ENCODE data around the gene KIF18B.

KIF18B gene

DNA sequence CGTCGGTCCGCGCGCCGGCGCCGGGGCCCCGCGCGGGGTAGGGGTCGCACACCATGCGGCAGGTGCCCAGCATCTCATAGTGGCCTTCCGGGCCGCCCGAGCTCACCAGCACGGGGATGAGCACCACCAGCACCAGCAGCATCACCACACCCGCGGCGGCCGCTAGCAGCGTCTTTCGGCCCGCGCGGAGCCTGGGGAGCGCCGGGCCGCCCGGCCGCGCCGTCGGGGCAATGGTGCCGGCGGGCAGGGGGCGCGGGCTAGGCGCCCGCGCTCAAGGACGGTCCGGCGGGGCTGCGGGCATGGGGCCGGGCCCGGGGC, 20.3 kb upstream of the KIF18B start:
- Mint-ChIP-seq H3K27me3 (ENCODE audit: low read depth) (peaks cover 90% of the 10 kb centered on the region), H3K27ac (no peak overlapping the region), H3K4me3 (no peak overlapping the region), H3K9me3 (no peaks in the 10 kb centered on the region), H3K4me1 (peaks cover 17% of the 10 kb centered on the region), H3K36me3 (ENCODE audit: low read depth) (no peaks in the 10 kb centered on the region)
- no peak for TF ChIP-seq CTCF (IDR thresholded peaks at IDR 0.05; ENCODE audit: unreplicated experiment in 3 of 3)

DNA sequence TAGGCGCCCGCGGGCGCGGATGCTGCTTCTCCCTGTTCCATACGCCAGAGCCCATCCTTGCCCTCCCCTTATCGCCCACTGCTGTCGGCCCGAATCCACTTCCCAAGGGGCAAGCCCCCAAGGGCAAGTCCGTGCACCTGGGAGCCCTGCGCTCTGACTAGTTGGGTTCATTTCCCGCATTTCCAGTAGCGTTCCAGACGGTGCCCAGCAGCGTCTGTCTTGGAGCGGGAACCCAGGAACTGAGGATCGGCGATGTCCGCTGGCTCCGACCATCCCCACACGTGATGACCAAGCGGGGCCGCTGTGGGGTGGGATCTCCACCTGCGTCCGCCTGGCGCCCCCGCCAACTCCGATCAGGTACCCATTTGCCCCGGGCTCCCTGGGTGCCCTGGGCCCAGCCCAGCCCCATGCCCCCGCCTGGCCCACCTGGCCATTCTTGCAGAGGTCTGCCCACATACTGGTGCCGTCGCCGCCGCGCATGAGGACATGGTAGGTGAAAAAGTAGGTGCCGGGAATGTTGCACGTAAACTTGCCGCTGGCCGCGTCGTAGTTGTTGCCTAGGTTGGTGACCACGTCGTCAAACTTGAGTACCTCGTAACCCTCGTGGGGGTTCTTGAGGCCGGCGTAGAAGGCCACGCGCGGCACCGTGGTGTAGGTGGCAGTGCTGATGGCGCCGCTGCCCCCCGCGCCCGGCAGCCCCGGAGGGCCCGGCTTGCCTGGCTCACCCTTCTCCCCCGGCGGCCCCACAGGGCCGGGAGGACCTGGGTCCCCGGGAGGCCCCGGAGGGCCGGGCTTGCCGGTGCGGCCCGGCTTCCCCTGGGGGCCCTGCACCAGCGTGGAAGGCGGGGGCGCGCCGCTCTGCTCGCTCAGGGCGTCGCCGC, 19.7 kb upstream of the KIF18B start:
- Mint-ChIP-seq H3K4me3 (peak overlapping the region in 2 of 3 experiments; percentile 26 to 41), H3K36me3 (ENCODE audit: low read depth) (no peaks in the 10 kb centered on the region), H3K27me3 (ENCODE audit: low read depth) (peaks cover 88% of the 10 kb centered on the region), H3K9me3 (no peaks in the 10 kb centered on the region), H3K4me1 (peaks cover 17% of the 10 kb centered on the region), H3K27ac (no peak overlapping the region)
- TF ChIP-seq CTCF (IDR thresholded peaks at IDR 0.05; ENCODE audit: unreplicated experiment in 3 of 3): no peak

GRCh38 chr17:44966348-44967025, 18.9 kb upstream of the KIF18B start:
- H3K4me1 Mint-ChIP-seq: peaks cover 17% of the 10 kb centered on the region
- H3K4me3 Mint-ChIP-seq: peak overlapping the region; percentile 26 to 57 (median 31)
- peaks cover 83% of the 10 kb centered on the region for H3K27me3 Mint-ChIP-seq (ENCODE audit: low read depth)
- no peak overlapping the region for H3K27ac Mint-ChIP-seq
- no peaks in the 10 kb centered on the region for H3K9me3 Mint-ChIP-seq
- H3K36me3 Mint-ChIP-seq (ENCODE audit: low read depth): no peaks in the 10 kb centered on the region
- no peak for TF ChIP-seq CTCF (IDR thresholded peaks at IDR 0.05; ENCODE audit: unreplicated experiment in 3 of 3)

GRCh38 chr17:44965481-44966234, 18.1 kb upstream of the KIF18B start:
- peaks cover 18% of the 10 kb centered on the region for H3K4me1 Mint-ChIP-seq
- TF ChIP-seq CTCF (IDR thresholded peaks at IDR 0.05; ENCODE audit: unreplicated experiment in 3 of 3): no peak
- peak overlapping the region; percentile 21 to 57 (median 31) for H3K4me3 Mint-ChIP-seq
- H3K36me3 Mint-ChIP-seq (ENCODE audit: low read depth): no peaks in the 10 kb centered on the region
- H3K9me3 Mint-ChIP-seq: no peaks in the 10 kb centered on the region
- no peak overlapping the region for H3K27ac Mint-ChIP-seq
- peaks cover 81% of the 10 kb centered on the region for H3K27me3 Mint-ChIP-seq (ENCODE audit: low read depth)

GRCh38 chr17:44961921-44962350, 14.4 kb upstream of the KIF18B start:
- peaks cover 11% of the 10 kb centered on the region for H3K4me1 Mint-ChIP-seq
- H3K36me3 Mint-ChIP-seq (ENCODE audit: low read depth): no peaks in the 10 kb centered on the region
- no peaks in the 10 kb centered on the region for H3K9me3 Mint-ChIP-seq
- no peak overlapping the region for H3K27ac Mint-ChIP-seq
- H3K27me3 Mint-ChIP-seq (ENCODE audit: low read depth): peaks cover 50% of the 10 kb centered on the region
- TF ChIP-seq CTCF (IDR thresholded peaks at IDR 0.05; ENCODE audit: unreplicated experiment in 3 of 3): no peak
- no peak overlapping the region for H3K4me3 Mint-ChIP-seq
